K562 (cell line): ENCODE results near the gene RNASE4.

Experiments used
- BRD4 ChIP-seq: fragments of 200-600 bp; sonication (generic); IDR thresholded peaks from 2 replicates; pipeline ENCODE4 v1.6.1; 2017; ENCODE audit warnings: inconsistent platforms
- SNRNP70 ChIP-seq: fragments of 200-400 bp; formaldehyde crosslinking; optimal IDR thresholded peaks from 2 replicates; pipeline ENCODE3; 2017; ENCODE audit warnings: low read depth, low read length
- SP2 ChIP-seq: IDR thresholded peaks from 2 replicates; pipeline ENCODE4 v1.6.1; 2011; ENCODE audit warnings: mild to moderate bottlenecking, low read depth, low read length, moderate library complexity; ENCODE audit not compliant: poor library complexity, severe bottlenecking; ENCODE audit errors: extremely low read depth

GRCh38 chr14:20657216-20658211, 26.8 kb upstream of the RNASE4 start:
- no peak for TF ChIP-seq SP2
- TF ChIP-seq SNRNP70: no peak
- TF ChIP-seq BRD4: no peak
